Measurements from ENCODE around the gene UNC13B.
A peak's percentile ranks its signal among the peaks of the same experiment; 100 is the strongest.

DNA sequence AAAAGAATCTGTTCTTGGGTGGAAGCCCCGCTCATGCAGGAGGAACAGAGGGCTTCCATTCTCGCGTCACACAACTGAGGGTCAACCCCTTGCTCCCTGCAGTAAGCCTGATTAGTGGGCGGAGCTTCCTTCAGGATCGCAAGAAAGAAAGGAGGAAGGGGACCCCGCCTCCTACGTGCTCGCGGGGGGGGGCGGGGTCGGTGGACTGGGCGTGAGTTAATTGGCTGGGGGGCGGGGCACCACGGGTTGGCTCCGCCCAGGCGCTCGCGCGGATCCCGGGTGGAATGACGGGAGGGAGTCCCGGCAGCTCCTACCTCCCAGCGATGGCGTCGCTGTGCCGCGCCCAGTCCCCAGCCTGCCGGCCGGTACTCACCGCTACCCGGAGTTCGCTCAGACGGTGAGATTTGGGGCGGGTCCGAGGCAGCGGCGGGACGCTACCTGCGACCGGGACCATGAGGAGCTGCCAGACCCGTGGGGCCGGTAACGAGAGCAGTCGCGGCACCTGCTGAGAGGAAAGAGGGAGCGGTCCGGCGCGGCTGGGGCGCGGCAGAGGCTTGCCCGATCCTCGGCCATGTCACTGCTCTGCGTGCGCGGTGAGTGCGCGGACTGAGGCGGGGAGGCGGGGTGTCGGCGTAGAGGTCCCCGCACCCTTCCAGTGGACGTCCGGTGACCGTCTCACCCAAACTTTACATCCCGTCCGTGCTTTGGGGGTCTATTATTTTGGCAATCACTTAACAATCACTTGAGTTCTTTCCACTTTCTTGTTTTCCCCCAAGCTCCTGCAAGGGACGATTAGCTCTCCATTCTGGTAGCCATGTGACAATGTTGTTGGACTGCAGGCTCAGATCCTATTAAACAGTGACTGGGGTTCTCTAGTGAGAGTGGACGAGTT lies at the start of gene UNC13B:
- TF ChIP-seq, protein P1, sequence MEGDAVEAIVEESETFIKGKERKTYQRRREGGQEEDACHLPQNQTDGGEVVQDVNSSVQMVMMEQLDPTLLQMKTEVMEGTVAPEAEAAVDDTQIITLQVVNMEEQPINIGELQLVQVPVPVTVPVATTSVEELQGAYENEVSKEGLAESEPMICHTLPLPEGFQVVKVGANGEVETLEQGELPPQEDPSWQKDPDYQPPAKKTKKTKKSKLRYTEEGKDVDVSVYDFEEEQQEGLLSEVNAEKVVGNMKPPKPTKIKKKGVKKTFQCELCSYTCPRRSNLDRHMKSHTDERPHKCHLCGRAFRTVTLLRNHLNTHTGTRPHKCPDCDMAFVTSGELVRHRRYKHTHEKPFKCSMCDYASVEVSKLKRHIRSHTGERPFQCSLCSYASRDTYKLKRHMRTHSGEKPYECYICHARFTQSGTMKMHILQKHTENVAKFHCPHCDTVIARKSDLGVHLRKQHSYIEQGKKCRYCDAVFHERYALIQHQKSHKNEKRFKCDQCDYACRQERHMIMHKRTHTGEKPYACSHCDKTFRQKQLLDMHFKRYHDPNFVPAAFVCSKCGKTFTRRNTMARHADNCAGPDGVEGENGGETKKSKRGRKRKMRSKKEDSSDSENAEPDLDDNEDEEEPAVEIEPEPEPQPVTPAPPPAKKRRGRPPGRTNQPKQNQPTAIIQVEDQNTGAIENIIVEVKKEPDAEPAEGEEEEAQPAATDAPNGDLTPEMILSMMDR (IDR thresholded peaks at IDR 0.05; ENCODE audit: poor library complexity): peak; percentile 23
- TF ChIP-seq EZH2 (IDR thresholded peaks at IDR 0.05; ENCODE audit: borderline replicate concordance): no peak
